ENCODE measurements around the gene CLEC16A. TPM values are rescaled to one million over a fixed set of nuclear protein-coding genes. Genes with fewer than 3 reads are reported as not detected.

The CLEC16A gene
- total and polyA plus RNA-seq, 9 of the 15 experiments (the other 6 are each of a cell fraction or from before 2014, with no cell fraction given) = 1.00 to 22.3 (median 10.0) TPM

DNA sequence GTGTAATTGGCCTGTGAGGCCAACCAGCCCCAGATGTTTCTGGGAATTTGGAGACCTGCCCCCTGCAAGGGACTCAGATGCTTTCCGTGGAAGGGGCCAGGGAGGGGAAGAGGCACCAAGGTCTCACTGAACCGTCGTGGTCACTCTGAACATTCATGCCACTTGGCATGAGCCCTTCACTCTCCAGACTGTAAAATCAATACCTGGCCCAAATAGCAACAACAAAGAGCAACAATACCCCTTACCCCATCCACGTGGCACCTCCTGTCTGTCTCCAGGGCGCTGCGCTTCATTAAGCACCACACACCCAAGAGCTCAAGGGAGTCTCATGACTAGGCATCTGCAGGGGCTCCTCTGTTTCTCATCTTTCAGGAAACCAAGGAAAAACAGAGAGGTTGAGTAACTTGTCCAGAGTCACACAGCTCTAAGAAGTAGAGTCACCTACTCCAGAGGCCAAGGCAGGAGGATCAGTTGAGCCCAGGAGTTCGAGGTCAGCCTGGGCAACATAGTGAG lies 258.8 kb downstream of the CLEC16A start (continued):
- TF ChIP-seq CHD1 (IDR thresholded peaks at IDR 0.05; ENCODE audit: low read length) (no peak), TRIM24 (IDR thresholded peaks at IDR 0.05) (no peak), ETS2 (tag; IDR thresholded peaks at IDR 0.05; ENCODE audit: borderline replicate concordance, poor library complexity, severe bottlenecking) (no peak), PHF8 (IDR thresholded peaks at IDR 0.05; ENCODE audit: borderline replicate concordance, low read length) (no peak), FUS (optimal IDR thresholded peaks at IDR 0.05; ENCODE audit: low read depth, low read length) (no peak), ZNF316 (IDR thresholded peaks at IDR 0.05) (no peak), HDAC1 (IDR thresholded peaks at IDR 0.05) (peak in 1 of 2 experiments; percentile 11; a peak in 1 of 4 replicates), RBM15 (IDR thresholded peaks at IDR 0.05; ENCODE audit: insufficient read depth, low read length) (no peak), DDX20 (tag; IDR thresholded peaks at IDR 0.05; ENCODE audit: low read depth) (no peak), CHD2 (IDR thresholded peaks at IDR 0.05; ENCODE audit: low read depth, low read length) (no peak), SP1 (CRISPR knock-in tag; IDR thresholded peaks at IDR 0.05) (no peak), MTA3 (IDR thresholded peaks at IDR 0.05; ENCODE audit: borderline replicate concordance) (no peak), BRD4 (IDR thresholded peaks at IDR 0.05) (no peak), ZNF134 (CRISPR knock-in tag; conservative IDR thresholded peaks at IDR 0.05) (no peak), ZNF24 (IDR thresholded peaks at IDR 0.05) (0 out of 2 replicates have a peak, but pooled peaks have one; percentile 10), TSHZ1 (CRISPR knock-in tag; IDR thresholded peaks at IDR 0.05) (no peak), BRD9 (IDR thresholded peaks at IDR 0.05; ENCODE audit: low read depth, partially characterized antibody) (peak; percentile 69), POLR3A (IDR thresholded peaks at IDR 0.05; ENCODE audit: borderline replicate concordance, extremely low read depth, insufficient read depth, insufficient read length) (no peak), SIN3B (IDR thresholded peaks at IDR 0.05; ENCODE audit: low read depth) (no peak), GATAD2B (IDR thresholded peaks at IDR 0.05; ENCODE audit: borderline replicate concordance) (no peak), PHF20 (IDR thresholded peaks at IDR 0.05; ENCODE audit: partially characterized antibody) (peak; percentile 28), MAFF (IDR thresholded peaks at IDR 0.05; ENCODE audit: low read length) (no peak), IRF2 (CRISPR knock-in tag; IDR thresholded peaks at IDR 0.05) (no peak), RCOR1 (IDR thresholded peaks at IDR 0.05; ENCODE audit: borderline replicate concordance in 1 of 2, low read depth in 2 of 2, low read length in 2 of 2) (peak in 1 of 2 experiments; percentile 47; a peak in 2 of 4 replicates), TBL1XR1 (IDR thresholded peaks at IDR 0.05; ENCODE audit: low read length in 2 of 2) (no peak), NR3C1 (CRISPR knock-in tag; IDR thresholded peaks at IDR 0.05) (no peak), MLLT1 (IDR thresholded peaks at IDR 0.05) (no peak), POU5F1 (IDR thresholded peaks at IDR 0.05; ENCODE audit: borderline replicate concordance, low read depth, low read length, partially characterized antibody) (no peak)

Measured in K562 (cell line).